Uterus (tissue), 4 donors: Measurements from ENCODE around the gene MAT1A. TPM values are rescaled to one million over a fixed set of nuclear protein-coding genes. Genes with fewer than 3 reads are reported as not detected.
"Not testable (repeated sequence)": the region's sequence is repeated elsewhere in the genome, so short reads cannot be mapped to it uniquely, and the experiment has no call there.

Experiments used
- DNase-seq, 2 donors: peaks; one replicate each; pipeline ENCODE4 v3.0.0-alpha.2; 2019 to 2020
- H3K27ac ChIP-seq, 2 donors: fragments of 200-600 bp; sonication (generic); 1 replicate in 1 of 2; 2 replicates in 1 of 2; pipeline ENCODE4 v1.5.1; 2016 to 2018
- H3K27me3 ChIP-seq, 2 donors: fragments of 200-600 bp; sonication (generic); one replicate each; pipeline ENCODE4 v1.5.1; 2018 to 2019; ENCODE audit warnings: control low read depth in 1 of 2
- H3K36me3 ChIP-seq, 2 donors: fragments of 200-600 bp; sonication (generic); one replicate each; pipeline ENCODE4 v1.5.1; 2019; ENCODE audit warnings: control low read depth in 1 of 2
- H3K4me1 ChIP-seq, 2 donors: fragments of 200-600 bp; sonication (generic); one replicate each; pipeline ENCODE4 v1.5.1; 2018 to 2019; ENCODE audit warnings: control low read depth in 1 of 2
- H3K4me3 ChIP-seq, 2 donors: fragments of 200-600 bp; sonication (generic); 1 replicate in 1 of 2; 2 replicates in 1 of 2; pipeline ENCODE4 v1.5.1; 2018 to 2019; ENCODE audit warnings: mild to moderate bottlenecking in 1 of 2
- H3K9me3 ChIP-seq, 2 donors: fragments of 200-600 bp; sonication (generic); one replicate each; pipeline ENCODE4 v1.5.1; 2019; ENCODE audit warnings: control low read depth in 1 of 2
- POLR2A ChIP-seq, 2 donors: fragments of 450-650 bp; IDR thresholded peaks; one replicate each; pipeline ENCODE4 v1.6.1; 2016; ENCODE audit warnings: antibody characterized with exemption in 2 of 2, mild to moderate bottlenecking in 1 of 2, moderate library complexity in 1 of 2
- intact Hi-C: fragments of 100-400 bp; cut with DNase I; formaldehyde crosslinking; loops from one replicate; pipeline ENCODE4 v1.15.1; 2023; ENCODE audit warnings: low total_unique reads
- total RNA-seq, 4 donors: library from RNA; depleted of rRNA in 3 of 4; stranded (reverse); fragments of >200 nt in 3 of 4; gene quantifications; one replicate each; pipeline versions ENCODE4 v1.1.0 to v1.2.4, GENCODE V29; 2014 to 2023
- TF ChIP-seq, protein P1 (sequence below), 4 experiments: fragments of 200-600 bp in 2 of 4; fragments of 450-650 bp in 2 of 4; sonication (generic) in 2 of 4; IDR thresholded peaks; one replicate each; pipeline ENCODE4 v1.5.1; 2016 to 2019; ENCODE audit warnings: antibody characterized with exemption in 4 of 4, mild to moderate bottlenecking in 2 of 4, moderate library complexity in 1 of 4
- donor health status: DM: yes; HTN: yes; CAD: no.

The MAT1A gene
- total RNA-seq, 4 donors from 2014 or later = 0.21 TPM; not detected in 3

DNA sequence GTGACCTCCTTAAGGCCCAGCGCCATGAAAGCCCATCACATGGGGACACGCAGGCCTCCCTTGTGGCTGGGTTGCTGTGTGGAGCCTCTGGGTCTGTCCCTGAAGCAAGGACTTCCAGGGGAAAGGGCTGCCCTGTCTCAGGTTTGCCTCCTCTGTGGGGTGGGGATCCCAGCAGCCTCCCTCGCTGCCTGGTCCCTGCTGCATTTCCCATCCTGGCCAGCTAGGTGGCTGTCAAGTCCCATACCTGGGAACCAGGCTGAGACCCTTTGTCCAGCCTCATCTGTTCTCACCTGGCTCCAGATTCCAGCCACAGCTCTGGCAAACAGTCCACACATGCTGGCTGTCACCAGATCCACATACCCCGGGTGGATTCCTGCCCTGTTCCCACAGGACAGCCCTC, 32.7 kb downstream of the MAT1A start:
- H3K9me3 ChIP-seq, H3K36me3 ChIP-seq, H3K4me3 ChIP-seq, H3K4me1 ChIP-seq, H3K27ac ChIP-seq, intact Hi-C loops, DNase-seq, H3K27me3 ChIP-seq: not testable (repeated sequence)
- TF ChIP-seq, protein P1, sequence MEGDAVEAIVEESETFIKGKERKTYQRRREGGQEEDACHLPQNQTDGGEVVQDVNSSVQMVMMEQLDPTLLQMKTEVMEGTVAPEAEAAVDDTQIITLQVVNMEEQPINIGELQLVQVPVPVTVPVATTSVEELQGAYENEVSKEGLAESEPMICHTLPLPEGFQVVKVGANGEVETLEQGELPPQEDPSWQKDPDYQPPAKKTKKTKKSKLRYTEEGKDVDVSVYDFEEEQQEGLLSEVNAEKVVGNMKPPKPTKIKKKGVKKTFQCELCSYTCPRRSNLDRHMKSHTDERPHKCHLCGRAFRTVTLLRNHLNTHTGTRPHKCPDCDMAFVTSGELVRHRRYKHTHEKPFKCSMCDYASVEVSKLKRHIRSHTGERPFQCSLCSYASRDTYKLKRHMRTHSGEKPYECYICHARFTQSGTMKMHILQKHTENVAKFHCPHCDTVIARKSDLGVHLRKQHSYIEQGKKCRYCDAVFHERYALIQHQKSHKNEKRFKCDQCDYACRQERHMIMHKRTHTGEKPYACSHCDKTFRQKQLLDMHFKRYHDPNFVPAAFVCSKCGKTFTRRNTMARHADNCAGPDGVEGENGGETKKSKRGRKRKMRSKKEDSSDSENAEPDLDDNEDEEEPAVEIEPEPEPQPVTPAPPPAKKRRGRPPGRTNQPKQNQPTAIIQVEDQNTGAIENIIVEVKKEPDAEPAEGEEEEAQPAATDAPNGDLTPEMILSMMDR (IDR thresholded peaks at IDR 0.05) = peak in 1 of 4 experiments; percentile 16

DNA sequence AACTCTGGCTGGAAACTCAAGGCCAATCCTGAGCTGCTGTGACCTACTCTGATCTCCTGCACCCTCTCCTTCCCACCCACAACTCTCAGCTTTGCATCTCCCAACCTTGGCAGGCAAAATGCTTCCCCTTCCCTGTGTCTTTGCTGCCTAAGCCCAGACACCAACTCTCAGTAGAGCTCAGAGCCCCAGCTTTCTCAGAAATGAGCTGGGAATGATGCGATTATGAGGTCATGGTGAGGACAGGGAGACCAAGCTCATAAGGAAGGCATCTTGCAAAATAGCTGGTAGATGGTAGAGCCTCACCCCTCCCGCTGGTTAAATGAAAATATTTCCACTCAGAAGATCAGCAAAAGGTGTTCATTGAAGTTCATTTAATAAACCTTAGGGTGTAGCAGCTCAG, 34.7 kb downstream of the MAT1A start:
- intact Hi-C loops, H3K27me3 ChIP-seq, H3K4me1 ChIP-seq, H3K36me3 ChIP-seq, H3K27ac ChIP-seq, H3K4me3 ChIP-seq, H3K9me3 ChIP-seq, DNase-seq: not testable (repeated sequence)

GRCh38 chr10:80253963-80254271, 35.5 kb downstream of the MAT1A start:
- H3K27me3 ChIP-seq, H3K4me1 ChIP-seq, intact Hi-C loops, H3K4me3 ChIP-seq, DNase-seq, H3K36me3 ChIP-seq, H3K9me3 ChIP-seq, H3K27ac ChIP-seq: not testable (repeated sequence)

- H3K4me3 ChIP-seq = no peak overlapping the region
- intact Hi-C loops = no loop called here
- TF ChIP-seq, protein P1 (IDR thresholded peaks at IDR 0.05) = no peak
- TF ChIP-seq POLR2A (IDR thresholded peaks at IDR 0.05) = no peak
- H3K36me3 ChIP-seq = no peaks in the 10 kb centered on the region
- no peaks in the 10 kb centered on the region for H3K4me1 ChIP-seq
- DNase-seq = no peak
- no peak overlapping the region for H3K27ac ChIP-seq
- H3K27me3 ChIP-seq = no peaks in the 10 kb centered on the region
- H3K9me3 ChIP-seq = no peaks in the 10 kb centered on the region
Measured at GRCh38 chr10:80253266-80253962, 36.0 kb downstream of the MAT1A start.

GRCh38 chr10:80252296-80252887, 37.1 kb downstream of the MAT1A start:
- Histone ChIP-seq H3K27ac (no peak overlapping the region), H3K4me3 (no peak overlapping the region), H3K36me3 (no peaks in the 10 kb centered on the region), H3K9me3 (no peaks in the 10 kb centered on the region), H3K27me3 (no peaks in the 10 kb centered on the region), H3K4me1 (no peaks in the 10 kb centered on the region)
- TF ChIP-seq, protein P1 (IDR thresholded peaks at IDR 0.05) = no peak
- TF ChIP-seq POLR2A (IDR thresholded peaks at IDR 0.05) = no peak
- DNase-seq = no peak
- intact Hi-C loops = no loop called here

- intact Hi-C loops, H3K27me3 ChIP-seq, H3K36me3 ChIP-seq, H3K9me3 ChIP-seq, DNase-seq, H3K4me1 ChIP-seq, H3K27ac ChIP-seq, H3K4me3 ChIP-seq: not testable (repeated sequence)
Measured at GRCh38 chr10:80251703-80252280, 37.7 kb downstream of the MAT1A start.

GRCh38 chr10:80250399-80250798, 39.1 kb downstream of the MAT1A start:
- H3K36me3 ChIP-seq, H3K9me3 ChIP-seq, H3K27me3 ChIP-seq, H3K27ac ChIP-seq, H3K4me1 ChIP-seq, intact Hi-C loops, H3K4me3 ChIP-seq, DNase-seq: not testable (repeated sequence)

- H3K4me1 ChIP-seq, intact Hi-C loops, H3K27ac ChIP-seq, H3K4me3 ChIP-seq, H3K27me3 ChIP-seq, H3K9me3 ChIP-seq, H3K36me3 ChIP-seq, DNase-seq: not testable (repeated sequence)
Measured at GRCh38 chr10:80249906-80250305, 39.6 kb downstream of the MAT1A start.

DNA sequence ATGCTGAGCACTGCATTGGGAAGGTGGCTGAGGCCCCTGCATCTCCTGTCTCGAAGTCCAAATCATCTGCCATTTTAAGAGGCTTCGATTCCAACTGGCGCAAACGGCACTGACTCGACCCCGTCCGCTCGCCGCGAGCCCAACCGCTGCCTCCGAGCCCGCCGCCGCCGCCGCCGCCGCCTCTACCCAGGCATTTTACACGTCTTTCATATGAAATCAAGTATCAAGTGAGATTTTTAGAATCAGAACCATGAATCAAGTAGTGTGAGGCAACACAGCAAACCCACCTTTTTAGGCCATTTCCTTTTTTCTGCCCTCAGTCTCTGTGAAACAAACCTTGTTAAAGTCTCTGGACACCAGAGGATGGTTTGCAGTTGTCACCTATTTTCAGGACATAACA, 41.8 kb downstream of the MAT1A start:
- H3K4me1 ChIP-seq, H3K4me3 ChIP-seq, H3K9me3 ChIP-seq, H3K27me3 ChIP-seq, H3K27ac ChIP-seq, DNase-seq, H3K36me3 ChIP-seq, intact Hi-C loops: not testable (repeated sequence)

- DNase-seq, H3K4me3 ChIP-seq, H3K27me3 ChIP-seq, H3K36me3 ChIP-seq, intact Hi-C loops, H3K4me1 ChIP-seq, H3K27ac ChIP-seq, H3K9me3 ChIP-seq: not testable (repeated sequence)
Measured at GRCh38 chr10:80244371-80244770, 45.1 kb downstream of the MAT1A start.
